CD4-positive, alpha-beta memory T cell (primary cell): ENCODE measurements around the gene HOXA2. TPM values are rescaled to one million over a fixed set of nuclear protein-coding genes. Genes with fewer than 3 reads are reported as not detected.

ENCODE experiments used
- CTCF ChIA-PET: fragments of 350-600 bp; sonication (Branson Sonifier 250); formaldehyde crosslinking; loops from one replicate; lab custom pipeline; 2021; ENCODE audit warnings: inconsistent platforms; ENCODE audit not compliant: partially characterized antibody; lab: Charles Lee
- POLR2A ChIA-PET: fragments of 350-600 bp; sonication (Branson Sonifier 250); formaldehyde crosslinking; loops from one replicate; lab custom pipeline; 2021; ENCODE audit not compliant: partially characterized antibody; lab: Charles Lee
- DNase-seq, 5 donors: peaks; one replicate each; pipeline versions ENCODE4 v3.0.0 to v3.0.0-alpha.2; 2020 to 2022; ENCODE audit warnings: mixed read lengths in 1 of 5
- H3K27ac ChIP-seq: one replicate; pipeline ENCODE4 v1.7.0; 2013; ENCODE audit warnings: low read depth, low read length
- H3K27me3 ChIP-seq: 2 replicates; pipeline ENCODE4 v1.7.0; 2013; ENCODE audit warnings: mild to moderate bottlenecking, low read length, moderate library complexity; ENCODE audit not compliant: insufficient read depth
- H3K36me3 ChIP-seq: 2 replicates; pipeline ENCODE4 v1.7.0; 2013; ENCODE audit warnings: mild to moderate bottlenecking, low read length, moderate library complexity; ENCODE audit not compliant: insufficient read depth
- H3K4me1 ChIP-seq: 2 replicates; pipeline ENCODE4 v1.7.0; 2013; ENCODE audit warnings: mild to moderate bottlenecking, low read length, moderate library complexity; ENCODE audit not compliant: insufficient read depth
- H3K4me3 ChIP-seq, 2 donors: one replicate each; pipeline ENCODE4 v1.7.0; 2013; ENCODE audit warnings: low read length in 2 of 2, mild to moderate bottlenecking in 1 of 2
- H3K9me3 ChIP-seq, 2 donors: one replicate each; pipeline ENCODE4 v1.7.0; 2013; ENCODE audit warnings: low read length in 2 of 2, control low read depth in 1 of 2; ENCODE audit not compliant: control insufficient read depth in 1 of 2
- H3K27ac Mint-ChIP-seq, 7 donors: one replicate each; pipeline ENCODE4 v1.8.0; 2020 to 2021; ENCODE audit warnings: mixed read lengths in 7 of 7, mild to moderate bottlenecking in 6 of 7, inconsistent platforms in 3 of 7, moderate library complexity in 3 of 7
- H3K27me3 Mint-ChIP-seq, 2 donors: one replicate each; pipeline ENCODE4 v1.8.0; 2020 to 2021; ENCODE audit warnings: mixed read lengths in 2 of 2
- H3K36me3 Mint-ChIP-seq, 2 donors: one replicate each; pipeline ENCODE4 v1.8.0; 2020 to 2021; ENCODE audit warnings: mixed read lengths in 2 of 2, inconsistent platforms in 1 of 2, mild to moderate bottlenecking in 1 of 2
- H3K4me1 Mint-ChIP-seq, 4 donors: one replicate each; pipeline ENCODE4 v1.8.0; 2020 to 2021; ENCODE audit warnings: mixed read lengths in 4 of 4, mild to moderate bottlenecking in 1 of 4
- H3K4me3 Mint-ChIP-seq, 8 donors: one replicate each; pipeline ENCODE4 v1.8.0; 2020 to 2021; ENCODE audit warnings: mixed read lengths in 8 of 8, mild to moderate bottlenecking in 7 of 8, moderate library complexity in 6 of 8, inconsistent platforms in 3 of 8
- H3K9me3 Mint-ChIP-seq, 8 donors: one replicate each; pipeline ENCODE4 v1.8.0; 2020 to 2021; ENCODE audit warnings: mixed read lengths in 8 of 8, mild to moderate bottlenecking in 5 of 8, inconsistent platforms in 3 of 8, moderate library complexity in 1 of 8
- intact Hi-C: fragments of 100-400 bp; cut with micrococcal nuclease; formaldehyde crosslinking; loops from one replicate; pipeline ENCODE4 v1.15.1; 2023
- polyA plus RNA-seq, 2 donors: library from polyadenylated mRNA; unstranded; fragments of 300-500 nt; fragmentation: Illumina TruSeq; gene quantifications; one replicate each; pipeline ENCODE4 v1.2.3, GENCODE V29; 2021
- total RNA-seq, 2 experiments: library from RNA; stranded (reverse); gene quantifications; one replicate each; pipeline ENCODE4 v1.2.3, GENCODE V29; 2021

The HOXA2 gene
- total and polyA plus RNA-seq, 4 experiments from 2014 or later = not detected

- intact Hi-C loops = loop anchor here (5.0 kb wide), 1 partner anchor 116 kb away; no protein-coding TSS in a partner anchor
- Mint-ChIP-seq H3K9me3 (peaks cover 0 to 2% (median 0%) of the 10 kb centered on the region in 8 donors), H3K27ac (no peak overlapping the region), H3K27me3 (peaks cover 54 to 64% of the 10 kb centered on the region in 2 donors), H3K4me3 (peak overlapping the region in 7 of 8 donors; percentile 45 to 76 (median 67)), H3K4me1 (peaks cover 15 to 37% (median 29%) of the 10 kb centered on the region in 4 donors), H3K36me3 (no peaks in the 10 kb centered on the region)
- DNase-seq = peak in 1 of 5 donors; percentile 33
- POLR2A ChIA-PET = no interaction called here
- Histone ChIP-seq H3K4me3 (no peak overlapping the region), H3K9me3 (no peaks in the 10 kb centered on the region), H3K27ac (no peak overlapping the region), H3K36me3 (no peaks in the 10 kb centered on the region), H3K27me3 (peaks cover 67% of the 10 kb centered on the region), H3K4me1 (peaks cover 26% of the 10 kb centered on the region)
- CTCF ChIA-PET = interaction anchor here (1.5 to 5.0 kb wide), 3 partner anchors 9 to 14 kb away, joined by 3 to 66 read pairs (median 4); no protein-coding TSS in a partner anchor
Measured at GRCh38 chr7:27148031-27148755, 45.7 kb upstream of the HOXA2 start.

DNA sequence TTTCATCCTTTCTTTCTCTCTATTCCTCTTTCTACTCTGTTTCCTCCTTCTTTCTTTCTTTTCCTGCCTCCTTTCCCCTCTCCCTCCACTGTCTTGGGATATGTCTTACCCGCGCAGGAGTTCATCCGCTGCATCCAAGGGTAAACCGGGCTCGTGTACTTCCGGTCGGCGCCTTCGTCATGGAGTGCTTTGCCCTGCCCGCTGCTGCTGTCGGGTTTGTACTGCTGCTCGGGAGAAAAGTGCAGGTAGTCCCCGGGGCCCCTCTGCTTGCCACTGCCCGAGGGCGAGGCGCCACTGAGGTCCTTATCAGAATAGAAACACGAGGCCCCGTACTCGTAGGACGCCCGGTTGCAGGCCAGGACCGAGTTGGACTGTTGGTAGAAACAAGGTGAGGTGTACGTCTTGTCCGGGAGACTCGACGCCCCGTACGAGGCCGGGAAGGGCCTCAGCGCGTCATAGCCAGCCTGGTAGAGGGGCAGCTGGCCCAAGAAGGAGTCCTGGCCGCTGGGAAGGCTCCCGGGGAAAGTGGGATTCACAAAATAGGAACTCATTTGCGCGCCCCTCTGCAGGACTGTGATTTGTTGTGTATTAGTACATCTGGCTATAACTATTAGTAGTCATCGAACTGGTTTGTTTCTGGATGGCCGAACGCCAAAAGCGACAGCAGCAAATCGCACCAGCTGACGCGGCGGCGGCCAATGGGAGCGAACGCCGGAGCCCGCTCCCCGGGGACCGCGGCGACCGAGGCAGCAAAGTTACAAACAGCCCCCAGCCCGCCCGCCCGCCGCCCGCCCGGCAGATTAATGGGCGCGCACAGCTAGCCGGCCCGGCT lies 44.9 kb upstream of the HOXA2 start, which contains the start of gene HOXA6:
TSS of gene HOXA6 (minus strand) at position 576 of the 832 bp plus-strand sequence. CDS start at position 551, 25 bp downstream.
- DNase-seq = no peak
- Mint-ChIP-seq H3K36me3 (no peaks in the 10 kb centered on the region), H3K27me3 (peaks cover 50 to 58% of the 10 kb centered on the region in 2 donors), H3K9me3 (peaks cover 0 to 2% (median 0%) of the 10 kb centered on the region in 8 donors), H3K4me3 (peak within 1 kb of the TSS in 7 of 8 donors; percentile 48 to 76 (median 67)), H3K4me1 (peaks cover 15 to 35% (median 26%) of the 10 kb centered on the region in 4 donors), H3K27ac (peak within 1 kb of the TSS in 2 of 7 donors; percentile 23 to 73)
- H3K27me3 ChIP-seq = peaks cover 59% of the 10 kb centered on the region
- H3K9me3 ChIP-seq = no peaks in the 10 kb centered on the region
- intact Hi-C loops = loop anchor here (5.0 kb wide), 1 partner anchor 115 kb away; no protein-coding TSS in a partner anchor
- no peaks in the 10 kb centered on the region for H3K36me3 ChIP-seq
- H3K4me1 ChIP-seq = peaks cover 23% of the 10 kb centered on the region
- ChIA-PET CTCF (interaction anchor here (1.5 to 1.8 kb wide), 2 partner anchors 10 to 12 kb away, joined by 3 to 4 read pairs; no protein-coding TSS in a partner anchor), POLR2A (no interaction called here)
- no peak within 1 kb of the TSS for H3K4me3 ChIP-seq
- no peak within 1 kb of the TSS for H3K27ac ChIP-seq

- H3K9me3 Mint-ChIP-seq = no peaks in the 10 kb centered on the region
- Histone ChIP-seq H3K36me3 (no peaks in the 10 kb centered on the region), H3K4me1 (peaks cover 15% of the 10 kb centered on the region), H3K4me3 (no peak overlapping the region), H3K27ac (no peak overlapping the region), H3K27me3 (peaks cover 52% of the 10 kb centered on the region), H3K9me3 (no peaks in the 10 kb centered on the region)
- intact Hi-C loops = loop anchor here (5.0 kb wide), 1 partner anchor 114 kb away; no protein-coding TSS in a partner anchor
- peak overlapping the region in 2 of 7 donors; percentile 23 to 73 for H3K27ac Mint-ChIP-seq
- no peak overlapping the region for H3K4me3 Mint-ChIP-seq
- peaks cover 45 to 53% of the 10 kb centered on the region in 2 donors for H3K27me3 Mint-ChIP-seq
- DNase-seq = no peak
- H3K36me3 Mint-ChIP-seq = no peaks in the 10 kb centered on the region
- POLR2A ChIA-PET = no interaction called here
- CTCF ChIA-PET = interaction anchor here (1.5 kb wide), 1 partner anchor 11 kb away, joined by 3 read pairs; no protein-coding TSS in a partner anchor
- peaks cover 9 to 28% (median 21%) of the 10 kb centered on the region in 4 donors for H3K4me1 Mint-ChIP-seq
Measured at GRCh38 chr7:27146491-27147198, 44.2 kb upstream of the HOXA2 start.

DNA sequence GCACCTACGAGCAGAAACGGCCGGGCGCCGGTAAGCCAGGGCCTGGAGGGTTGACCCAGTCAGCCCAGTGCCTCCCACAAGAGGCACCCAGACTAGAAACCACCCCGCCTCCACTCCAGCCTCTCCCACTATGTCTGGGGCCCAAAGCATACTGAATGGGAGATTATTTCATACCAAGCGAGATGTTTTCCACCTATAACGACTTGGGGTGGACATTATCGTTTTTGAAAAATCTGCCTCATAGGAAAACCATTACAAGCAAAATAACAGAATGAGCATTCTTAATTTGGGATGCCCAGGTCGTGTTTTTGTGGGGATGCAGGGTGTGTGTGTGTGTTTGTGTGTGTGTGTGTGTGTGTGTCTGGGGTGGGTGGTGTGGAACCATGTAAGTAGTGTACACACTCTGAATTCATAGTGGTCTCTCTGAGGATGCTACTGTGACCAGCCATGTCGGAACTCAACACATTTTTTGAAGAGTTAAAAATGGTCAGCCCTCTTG lies 43.5 kb upstream of the HOXA2 start:
- H3K27me3 Mint-ChIP-seq = peaks cover 38 to 51% of the 10 kb centered on the region in 2 donors
- peaks cover 45% of the 10 kb centered on the region for H3K27me3 ChIP-seq
- H3K27ac ChIP-seq = no peak overlapping the region
- intact Hi-C loops = loop anchor here (5.0 kb wide), 1 partner anchor 114 kb away; no protein-coding TSS in a partner anchor
- peaks cover 3 to 21% (median 15%) of the 10 kb centered on the region in 4 donors for H3K4me1 Mint-ChIP-seq
- no peaks in the 10 kb centered on the region for H3K36me3 Mint-ChIP-seq
- no peak for DNase-seq
- peaks cover 8% of the 10 kb centered on the region for H3K4me1 ChIP-seq
- ChIA-PET CTCF (no interaction called here), POLR2A (no interaction called here)
- H3K4me3 Mint-ChIP-seq = no peak overlapping the region
- H3K9me3 Mint-ChIP-seq = no peaks in the 10 kb centered on the region
- H3K4me3 ChIP-seq = no peak overlapping the region
- H3K27ac Mint-ChIP-seq = no peak overlapping the region
- H3K36me3 ChIP-seq = no peaks in the 10 kb centered on the region
- no peaks in the 10 kb centered on the region for H3K9me3 ChIP-seq

- Mint-ChIP-seq H3K4me3 (no peak overlapping the region), H3K36me3 (no peaks in the 10 kb centered on the region), H3K4me1 (peaks cover 0 to 15% (median 10%) of the 10 kb centered on the region in 4 donors), H3K27ac (no peak overlapping the region), H3K27me3 (peaks cover 34 to 48% of the 10 kb centered on the region in 2 donors), H3K9me3 (no peaks in the 10 kb centered on the region)
- Histone ChIP-seq H3K27me3 (peaks cover 39% of the 10 kb centered on the region), H3K4me1 (peaks cover 2% of the 10 kb centered on the region), H3K9me3 (no peaks in the 10 kb centered on the region), H3K27ac (no peak overlapping the region), H3K4me3 (no peak overlapping the region), H3K36me3 (no peaks in the 10 kb centered on the region)
- CTCF ChIA-PET = interaction anchor here (0.6 to 1.0 kb wide), 2 partner anchors 12 to 288 kb away, joined by 3 read pairs; no protein-coding TSS in a partner anchor
- POLR2A ChIA-PET = no interaction called here
- no peak for DNase-seq
- intact Hi-C loops = loop anchor here (5.0 kb wide), 1 partner anchor 113 kb away; no protein-coding TSS in a partner anchor
Measured at GRCh38 chr7:27145165-27145913, 42.9 kb upstream of the HOXA2 start.

DNA sequence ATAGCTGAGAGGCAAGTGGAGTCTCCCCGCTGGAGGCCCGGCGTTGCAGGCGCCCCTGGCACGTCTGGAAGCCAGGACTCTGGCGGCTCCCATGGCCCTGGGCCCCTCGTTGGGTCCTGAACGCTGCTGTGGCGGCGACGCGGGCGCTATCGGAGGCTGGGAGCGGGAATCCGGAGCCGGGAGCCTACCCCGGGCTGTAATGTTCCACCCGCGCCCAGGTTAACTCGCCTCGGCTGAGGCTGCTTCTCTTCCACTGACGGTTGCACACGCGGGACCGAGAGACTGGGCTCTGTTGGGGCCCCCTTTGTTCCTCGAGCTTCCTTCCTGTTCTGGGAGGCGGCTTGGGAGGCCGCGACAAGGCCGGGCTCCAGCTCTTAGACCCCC lies 42.3 kb upstream of the HOXA2 start:
- Mint-ChIP-seq H3K36me3 (no peaks in the 10 kb centered on the region), H3K27me3 (peaks cover 33 to 43% of the 10 kb centered on the region in 2 donors), H3K4me1 (peaks cover 0 to 12% (median 9%) of the 10 kb centered on the region in 4 donors), H3K9me3 (no peaks in the 10 kb centered on the region), H3K27ac (no peak overlapping the region), H3K4me3 (no peak overlapping the region)
- Histone ChIP-seq H3K27ac (no peak overlapping the region), H3K4me3 (no peak overlapping the region), H3K9me3 (no peaks in the 10 kb centered on the region), H3K36me3 (no peaks in the 10 kb centered on the region), H3K4me1 (no peaks in the 10 kb centered on the region), H3K27me3 (peaks cover 34% of the 10 kb centered on the region)
- POLR2A ChIA-PET = no interaction called here
- no peak for DNase-seq
- intact Hi-C loops = loop anchor here (5.0 kb wide), 1 partner anchor 112 kb away; no protein-coding TSS in a partner anchor
- CTCF ChIA-PET = interaction anchor here (1.0 to 1.4 kb wide), 2 partner anchors 12 to 458 kb away, joined by 3 read pairs; no protein-coding TSS in a partner anchor
